ENCODE results near the gene ORC6. TPM values are rescaled to one million over a fixed set of nuclear protein-coding genes. Genes with fewer than 3 reads are reported as not detected.

The ORC6 gene
- total RNA-seq (19.1 and 32.6 TPM in 2 replicates), polyA plus RNA-seq (35.5 and 59.3 TPM in 2 replicates)

- peak; percentile 98 for DNase-seq (ENCODE audit: low read depth in 1 of 2, low spot score in 1 of 2)
- no peaks in the 10 kb centered on the region for H3K27me3 ChIP-seq
- H3K27ac ChIP-seq, result peak within 1 kb of the TSS; percentile 94
- TF ChIP-seq CTCF (IDR thresholded peaks at IDR 0.05; ENCODE audit: low read depth, low read length), result peak; percentile 58
- H3K36me3 ChIP-seq, result peaks cover 7% of the 10 kb centered on the region
- H3K4me3 ChIP-seq, result peak within 1 kb of the TSS; percentile 70
- H3K9me3 ChIP-seq (ENCODE audit: low read depth), result no peaks in the 10 kb centered on the region
- peaks cover 22% of the 10 kb centered on the region for H3K4me1 ChIP-seq (ENCODE audit: low read depth)
These were observed at the start of gene ORC6 for GRCh38 chr16:46689365-46690280. TSS of gene ORC6 (plus strand) at chr16:46689659. CDS start at chr16:46689706, 47 bp downstream.

GRCh38 chr16:46648656-46649055 is 40.8 kb upstream of the ORC6 start:
- no peak overlapping the region for H3K4me3 ChIP-seq
- peak in 1 of 2 donors; percentile 5 for DNase-seq (ENCODE audit: low read depth in 1 of 2, low spot score in 1 of 2)
- H3K4me1 ChIP-seq (ENCODE audit: low read depth), result peaks cover 8% of the 10 kb centered on the region
- H3K27me3 ChIP-seq, result no peaks in the 10 kb centered on the region
- H3K9me3 ChIP-seq (ENCODE audit: low read depth), result no peaks in the 10 kb centered on the region
- TF ChIP-seq CTCF (IDR thresholded peaks at IDR 0.05; ENCODE audit: low read depth, low read length), result no peak
- no peak overlapping the region for H3K27ac ChIP-seq
- no peaks in the 10 kb centered on the region for H3K36me3 ChIP-seq

- no peak for TF ChIP-seq CTCF (IDR thresholded peaks at IDR 0.05; ENCODE audit: low read depth, low read length)
- H3K4me1 ChIP-seq (ENCODE audit: low read depth), result peaks cover 8% of the 10 kb centered on the region
- no peaks in the 10 kb centered on the region for H3K27me3 ChIP-seq
- no peak overlapping the region for H3K27ac ChIP-seq
- H3K9me3 ChIP-seq (ENCODE audit: low read depth), result no peaks in the 10 kb centered on the region
- no peak overlapping the region for H3K4me3 ChIP-seq
- no peaks in the 10 kb centered on the region for H3K36me3 ChIP-seq
- peak in 1 of 2 donors; percentile 70 for DNase-seq (ENCODE audit: low read depth in 1 of 2, low spot score in 1 of 2)
These were observed 39.7 kb upstream of the ORC6 start for GRCh38 chr16:46649588-46650253.

- no peak for TF ChIP-seq CTCF (IDR thresholded peaks at IDR 0.05; ENCODE audit: low read depth, low read length)
- H3K9me3 ChIP-seq (ENCODE audit: low read depth), result no peaks in the 10 kb centered on the region
- H3K4me1 ChIP-seq (ENCODE audit: low read depth), result peaks cover 8% of the 10 kb centered on the region
- H3K4me3 ChIP-seq, result no peak overlapping the region
- no peaks in the 10 kb centered on the region for H3K36me3 ChIP-seq
- DNase-seq (ENCODE audit: low read depth in 1 of 2, low spot score in 1 of 2), result peak in 1 of 2 donors; percentile 52
- H3K27ac ChIP-seq, result no peak overlapping the region
- no peaks in the 10 kb centered on the region for H3K27me3 ChIP-seq
These were observed 39.2 kb upstream of the ORC6 start for GRCh38 chr16:46650254-46650623.

- TF ChIP-seq CTCF (IDR thresholded peaks at IDR 0.05; ENCODE audit: low read depth, low read length), result no peak
- no peaks in the 10 kb centered on the region for H3K9me3 ChIP-seq (ENCODE audit: low read depth)
- no peaks in the 10 kb centered on the region for H3K36me3 ChIP-seq
- peaks cover 8% of the 10 kb centered on the region for H3K4me1 ChIP-seq (ENCODE audit: low read depth)
- no peak overlapping the region for H3K4me3 ChIP-seq
- H3K27me3 ChIP-seq, result no peaks in the 10 kb centered on the region
- no peak for DNase-seq (ENCODE audit: low read depth in 1 of 2, low spot score in 1 of 2)
- H3K27ac ChIP-seq, result no peak overlapping the region
These were observed 38.2 kb upstream of the ORC6 start for GRCh38 chr16:46651305-46651704.

All from cardiac muscle cell (in vitro differentiated cells and primary cell).